HG03039 (cell line): ENCODE measurements around the gene RECQL5.

Experiments used
- ATAC-seq: cut with Tn5 transposase; IDR thresholded peaks from one replicate; pipeline ENCODE4 v1.9.1; 2021; ENCODE audit warnings: mild to moderate bottlenecking, moderate library complexity; ENCODE audit not compliant: unreplicated experiment

RECQL5 gene

GRCh38 chr17:75666959-75667790, at the start of gene RECQL5, which contains the start of gene SAP30BP:
Gene RECQL5, minus strand, starts transcription at chr17:75667154. Its CDS starts 597 bp downstream, at chr17:75666557.
Gene SAP30BP, plus strand, starts transcription at chr17:75667338. Its CDS starts 35 bp downstream, at chr17:75667373.
- ATAC-seq: peak; percentile 76

GRCh38 chr17:75712446-75712845, 45.5 kb upstream of the RECQL5 start:
- no peak for ATAC-seq

- no peak for ATAC-seq
These were observed 40.2 kb upstream of the RECQL5 start for GRCh38 chr17:75707079-75707571.

GRCh38 chr17:75706042-75706728, 39.2 kb upstream of the RECQL5 start:
- ATAC-seq: no peak

GRCh38 chr17:75704963-75705875, 38.3 kb upstream of the RECQL5 start:
- ATAC-seq: no peak

GRCh38 chr17:75703591-75703990, 36.6 kb upstream of the RECQL5 start:
- ATAC-seq: no peak

GRCh38 chr17:75703191-75703590, 36.2 kb upstream of the RECQL5 start:
- ATAC-seq: no peak

- no peak for ATAC-seq
These were observed 34.3 kb upstream of the RECQL5 start for GRCh38 chr17:75701288-75701687.

- ATAC-seq: no peak
These were observed 31.7 kb upstream of the RECQL5 start for GRCh38 chr17:75698659-75699058.

GRCh38 chr17:75697651-75698291, 30.8 kb upstream of the RECQL5 start:
- ATAC-seq: no peak

- ATAC-seq: no peak
These were observed 28.9 kb upstream of the RECQL5 start for GRCh38 chr17:75695830-75696271.

- no peak for ATAC-seq
These were observed 28.3 kb upstream of the RECQL5 start for GRCh38 chr17:75695141-75695829.

- no peak for ATAC-seq
These were observed 27.6 kb upstream of the RECQL5 start for GRCh38 chr17:75694536-75694935.

GRCh38 chr17:75693500-75694481, 26.8 kb upstream of the RECQL5 start:
- no peak for ATAC-seq

- ATAC-seq: no peak
These were observed 26.0 kb upstream of the RECQL5 start for GRCh38 chr17:75692976-75693375.

GRCh38 chr17:75691801-75692626, 25.1 kb upstream of the RECQL5 start:
- no peak for ATAC-seq

GRCh38 chr17:75691371-75691791, 24.4 kb upstream of the RECQL5 start:
- ATAC-seq: no peak

GRCh38 chr17:75689441-75689873, 22.5 kb upstream of the RECQL5 start:
- ATAC-seq: no peak
